Neuron (in vitro differentiated cells): ENCODE measurements around the gene RARB.

Source experiments
- H2AFZ ChIP-seq: one replicate; pipeline ENCODE4 v1.6.1; 2013; ENCODE audit warnings: low read depth, mild to moderate bottlenecking, inconsistent platforms, low read length, moderate library complexity
- H3K27me3 ChIP-seq: one replicate; pipeline ENCODE4 v1.6.1; 2013; ENCODE audit warnings: low read length; ENCODE audit not compliant: insufficient read depth
- H3K36me3 ChIP-seq: one replicate; pipeline ENCODE4 v1.6.1; 2013; ENCODE audit warnings: low read length; ENCODE audit not compliant: insufficient read depth
- H3K4me1 ChIP-seq: one replicate; pipeline ENCODE4 v1.6.1; 2013; ENCODE audit warnings: low read length; ENCODE audit not compliant: insufficient read depth
- H3K4me3 ChIP-seq: 2 replicates; pipeline ENCODE4 v1.5.1; 2013; ENCODE audit warnings: mild to moderate bottlenecking, low read length, moderate library complexity
- H3K9me3 ChIP-seq: one replicate; pipeline ENCODE4 v1.6.1; 2013; ENCODE audit warnings: low read length

The RARB gene

GRCh38 chr3:25589783-25590258 is 161.8 kb downstream of the RARB start:
- no peak overlapping the region for H2AFZ ChIP-seq
- no peak overlapping the region for H3K4me3 ChIP-seq
- H3K36me3 ChIP-seq = no peaks in the 10 kb centered on the region
- H3K27me3 ChIP-seq = no peaks in the 10 kb centered on the region
- no peaks in the 10 kb centered on the region for H3K4me1 ChIP-seq
- no peaks in the 10 kb centered on the region for H3K9me3 ChIP-seq

GRCh38 chr3:25592510-25592968 is 164.5 kb downstream of the RARB start:
- Histone ChIP-seq H3K27me3 (no peaks in the 10 kb centered on the region), H3K4me3 (no peak overlapping the region), H2AFZ (no peak overlapping the region), H3K4me1 (peaks cover 8% of the 10 kb centered on the region), H3K9me3 (no peaks in the 10 kb centered on the region), H3K36me3 (peaks cover 8% of the 10 kb centered on the region)

- H2AFZ ChIP-seq = no peak overlapping the region
- no peaks in the 10 kb centered on the region for H3K9me3 ChIP-seq
- H3K36me3 ChIP-seq = peaks cover 13% of the 10 kb centered on the region
- peaks cover 8% of the 10 kb centered on the region for H3K4me1 ChIP-seq
- no peaks in the 10 kb centered on the region for H3K27me3 ChIP-seq
- no peak overlapping the region for H3K4me3 ChIP-seq
Measured at GRCh38 chr3:25593001-25593400, 164.9 kb downstream of the RARB start.

- Histone ChIP-seq H3K4me3 (no peak overlapping the region), H2AFZ (no peak overlapping the region), H3K9me3 (no peaks in the 10 kb centered on the region), H3K4me1 (peaks cover 8% of the 10 kb centered on the region), H3K36me3 (peaks cover 20% of the 10 kb centered on the region), H3K27me3 (no peaks in the 10 kb centered on the region)
Measured at GRCh38 chr3:25594007-25594502, 166.0 kb downstream of the RARB start.

GRCh38 chr3:25597535-25598101 is 169.6 kb downstream of the RARB start:
- Histone ChIP-seq H3K9me3 (no peaks in the 10 kb centered on the region), H3K4me1 (peaks cover 8% of the 10 kb centered on the region), H2AFZ (no peak overlapping the region), H3K4me3 (no peak overlapping the region), H3K36me3 (peaks cover 46% of the 10 kb centered on the region), H3K27me3 (no peaks in the 10 kb centered on the region)

- no peaks in the 10 kb centered on the region for H3K27me3 ChIP-seq
- H3K4me1 ChIP-seq = no peaks in the 10 kb centered on the region
- H2AFZ ChIP-seq = no peak overlapping the region
- H3K9me3 ChIP-seq = no peaks in the 10 kb centered on the region
- H3K36me3 ChIP-seq = peaks cover 84% of the 10 kb centered on the region
- H3K4me3 ChIP-seq = no peak overlapping the region
Measured at GRCh38 chr3:25603703-25604102, 175.6 kb downstream of the RARB start.

GRCh38 chr3:25604107-25604805 is 176.2 kb downstream of the RARB start:
- no peaks in the 10 kb centered on the region for H3K9me3 ChIP-seq
- H2AFZ ChIP-seq = no peak overlapping the region
- no peaks in the 10 kb centered on the region for H3K27me3 ChIP-seq
- H3K4me1 ChIP-seq = no peaks in the 10 kb centered on the region
- no peak overlapping the region for H3K4me3 ChIP-seq
- peaks cover 85% of the 10 kb centered on the region for H3K36me3 ChIP-seq

GRCh38 chr3:25610167-25610566 is 182.1 kb downstream of the RARB start:
- peaks cover 92% of the 10 kb centered on the region for H3K36me3 ChIP-seq
- no peaks in the 10 kb centered on the region for H3K27me3 ChIP-seq
- H3K9me3 ChIP-seq = no peaks in the 10 kb centered on the region

GRCh38 chr3:25610779-25611178 is 182.7 kb downstream of the RARB start:
- Histone ChIP-seq H3K27me3 (no peaks in the 10 kb centered on the region), H2AFZ (no peak overlapping the region), H3K4me1 (no peaks in the 10 kb centered on the region), H3K9me3 (no peaks in the 10 kb centered on the region), H3K36me3 (peaks cover 92% of the 10 kb centered on the region), H3K4me3 (no peak overlapping the region)

More at GRCh38 chr3:25610167-25610566, 182.1 kb downstream of the RARB start:
- Histone ChIP-seq H3K4me3 (no peak overlapping the region), H3K4me1 (no peaks in the 10 kb centered on the region), H2AFZ (no peak overlapping the region)

GRCh38 chr3:25611193-25611592 is 183.1 kb downstream of the RARB start:
- H3K36me3 ChIP-seq = peaks cover 92% of the 10 kb centered on the region
- no peaks in the 10 kb centered on the region for H3K9me3 ChIP-seq
- H2AFZ ChIP-seq = no peak overlapping the region
- no peak overlapping the region for H3K4me3 ChIP-seq
- H3K4me1 ChIP-seq = no peaks in the 10 kb centered on the region
- H3K27me3 ChIP-seq = no peaks in the 10 kb centered on the region

- H2AFZ ChIP-seq = no peak overlapping the region
- H3K4me3 ChIP-seq = no peak overlapping the region
- no peaks in the 10 kb centered on the region for H3K4me1 ChIP-seq
- no peaks in the 10 kb centered on the region for H3K9me3 ChIP-seq
- no peaks in the 10 kb centered on the region for H3K27me3 ChIP-seq
- peaks cover 86% of the 10 kb centered on the region for H3K36me3 ChIP-seq
Measured at GRCh38 chr3:25618028-25618427, 190.0 kb downstream of the RARB start.

- no peak overlapping the region for H2AFZ ChIP-seq
- no peaks in the 10 kb centered on the region for H3K4me1 ChIP-seq
- H3K4me3 ChIP-seq = no peak overlapping the region
- H3K27me3 ChIP-seq = no peaks in the 10 kb centered on the region
- peaks cover 87% of the 10 kb centered on the region for H3K36me3 ChIP-seq
- H3K9me3 ChIP-seq = no peaks in the 10 kb centered on the region
Measured at GRCh38 chr3:25619382-25619781, 191.3 kb downstream of the RARB start.

GRCh38 chr3:25620493-25620892 is 192.4 kb downstream of the RARB start:
- H3K9me3 ChIP-seq = no peaks in the 10 kb centered on the region
- no peaks in the 10 kb centered on the region for H3K27me3 ChIP-seq
- H2AFZ ChIP-seq = no peak overlapping the region
- H3K4me1 ChIP-seq = no peaks in the 10 kb centered on the region
- H3K36me3 ChIP-seq = peaks cover 87% of the 10 kb centered on the region
- H3K4me3 ChIP-seq = no peak overlapping the region
